Gastroesophageal sphincter (tissue), 3 donors: ENCODE measurements around the gene TTC39C.

Experiments
- CTCF ChIP-seq, 4 experiments: fragments of 200-600 bp in 2 of 4; fragments of 450-650 bp in 2 of 4; sonication (generic) in 1 of 4; IDR thresholded peaks; one replicate each; pipeline ENCODE4 v1.5.1; 2017 to 2019; ENCODE audit warnings: antibody characterized with exemption in 4 of 4, mild to moderate bottlenecking in 2 of 4, moderate library complexity in 2 of 4
- EP300 ChIP-seq: sonication (generic); formaldehyde crosslinking; IDR thresholded peaks from one replicate; pipeline ENCODE4 v1.6.1; 2017; ENCODE audit warnings: antibody characterized with exemption, mild to moderate bottlenecking
- POLR2A ChIP-seq, 2 donors: fragments of 450-650 bp; IDR thresholded peaks; one replicate each; pipeline ENCODE4 v1.6.1; 2017; ENCODE audit warnings: antibody characterized with exemption in 2 of 2, mild to moderate bottlenecking in 2 of 2, moderate library complexity in 1 of 2
- POLR2AphosphoS5 ChIP-seq: sonication (generic); formaldehyde crosslinking; IDR thresholded peaks from one replicate; pipeline ENCODE4 v1.6.1; 2017; ENCODE audit warnings: antibody characterized with exemption

- TF ChIP-seq CTCF (IDR thresholded peaks at IDR 0.05) (no peak), POLR2AphosphoS5 (no peak), POLR2A (IDR thresholded peaks at IDR 0.05) (no peak), EP300 (no peak)
Observed at GRCh38 chr18:24049142-24049541, 34.6 kb downstream of the TTC39C start.
